HEK293T (cell line): ENCODE results near the gene KHDC4.

Source experiments
- CTCF ChIA-PET: fragments of 350-600 bp; formaldehyde crosslinking; extraction: SDS; loops from one replicate; lab custom pipeline; 2021; ENCODE audit warnings: antibody characterized with exemption, inconsistent platforms; lab: Yijun Ruan, JAX
- POLR2A ChIA-PET: fragments of 350-600 bp; formaldehyde crosslinking; extraction: SDS; loops from one replicate; lab custom pipeline; 2020; ENCODE audit warnings: antibody characterized with exemption, inconsistent platforms; lab: Yijun Ruan, JAX
- DNase-seq: peaks from one replicate; pipeline ENCODE4 v3.0.0; 2012; ENCODE audit warnings: mixed read lengths; ENCODE audit errors: extremely low spot score
- ARNT ChIP-seq: fragments of 450-650 bp; IDR thresholded peaks from 2 replicates; pipeline ENCODE4 v1.6.1; 2017; ENCODE audit warnings: mild to moderate bottlenecking
- BHLHE40 ChIP-seq: fragments of 450-650 bp; IDR thresholded peaks from 2 replicates; pipeline ENCODE4 v1.6.1; 2016; ENCODE audit warnings: mild to moderate bottlenecking, moderate library complexity, borderline replicate concordance
- CTBP1 ChIP-seq: fragments of 450-650 bp; IDR thresholded peaks from 2 replicates; pipeline ENCODE4 v1.6.1; 2016; ENCODE audit warnings: borderline replicate concordance
- ELF4 ChIP-seq: fragments of 450-650 bp; IDR thresholded peaks from 2 replicates; pipeline ENCODE4 v1.6.1; 2017; ENCODE audit warnings: antibody characterized with exemption
- FOXA1 ChIP-seq: fragments of 450-650 bp; IDR thresholded peaks from 2 replicates; pipeline ENCODE4 v1.6.1; 2016; ENCODE audit warnings: mild to moderate bottlenecking
- FOXK2 ChIP-seq: fragments of 450-650 bp; IDR thresholded peaks from 2 replicates; pipeline ENCODE4 v1.6.1; 2016; ENCODE audit warnings: mild to moderate bottlenecking
- FOXM1 ChIP-seq: fragments of 450-650 bp; IDR thresholded peaks from 2 replicates; pipeline ENCODE4 v1.6.1; 2017; ENCODE audit warnings: mild to moderate bottlenecking, borderline replicate concordance
- HDGF ChIP-seq: fragments of 450-650 bp; IDR thresholded peaks from 2 replicates; pipeline ENCODE4 v1.6.1; 2017; ENCODE audit warnings: antibody characterized with exemption, borderline replicate concordance
- L3MBTL2 ChIP-seq: fragments of 450-650 bp; conservative IDR thresholded peaks from 2 replicates; pipeline ENCODE4 v1.6.1; 2016; ENCODE audit warnings: mild to moderate bottlenecking
- LEF1 ChIP-seq: fragments of 450-650 bp; IDR thresholded peaks from 2 replicates; pipeline ENCODE4 v1.6.1; 2017; ENCODE audit warnings: mild to moderate bottlenecking, borderline replicate concordance
- NFRKB ChIP-seq: fragments of 450-650 bp; IDR thresholded peaks from 2 replicates; pipeline ENCODE4 v1.6.1; 2016; ENCODE audit warnings: mild to moderate bottlenecking, moderate library complexity
- PKNOX1 ChIP-seq: fragments of 450-650 bp; IDR thresholded peaks from 2 replicates; pipeline ENCODE4 v1.6.1; 2016
- SP1 ChIP-seq: fragments of 450-650 bp; IDR thresholded peaks from 2 replicates; pipeline ENCODE4 v1.6.1; 2017
- SUZ12 ChIP-seq: fragments of 450-650 bp; IDR thresholded peaks from 2 replicates; pipeline ENCODE4 v1.6.1; 2016; ENCODE audit warnings: mild to moderate bottlenecking
- TARDBP ChIP-seq: fragments of 450-650 bp; IDR thresholded peaks from 2 replicates; pipeline ENCODE4 v1.6.1; 2016
- ZNF384 ChIP-seq: fragments of 450-650 bp; IDR thresholded peaks from 2 replicates; pipeline ENCODE4 v1.6.1; 2016

Gene KHDC4

GRCh38 chr1:155872527-155872926, 61.7 kb downstream of the KHDC4 start:
- ChIA-PET POLR2A (interaction anchor here (1.0 to 2.4 kb wide), 5 partner anchors 12 to 62 kb away, joined by 3 to 12 read pairs (median 4); partner anchors contain the start of genes GON4L, KHDC4 and SYT11), CTCF (interaction anchor here (2.0 kb wide), 1 partner anchor 10 kb away, joined by 7 read pairs; no protein-coding TSS in a partner anchor)
- DNase-seq, result no peak
- TF ChIP-seq LEF1 (no peak), L3MBTL2 (no peak), NFRKB (no peak), FOXK2 (no peak), ZNF384 (no peak), PKNOX1 (no peak), ARNT (no peak), HDGF (no peak)

- ChIA-PET CTCF (interaction anchor here (2.0 kb wide), 1 partner anchor 12 kb away, joined by 7 read pairs; no protein-coding TSS in a partner anchor), POLR2A (interaction anchor here (2.4 kb wide), 1 partner anchor 11 kb away, joined by 12 read pairs; the partner anchor contains the start of gene SYT11)
- no peak for DNase-seq
- TF ChIP-seq TARDBP (no peak), SUZ12 (no peak), ZNF384 (no peak), FOXM1 (no peak), SP1 (no peak), PKNOX1 (no peak), FOXK2 (no peak)
Measured at GRCh38 chr1:155871390-155871789, 62.8 kb downstream of the KHDC4 start.

GRCh38 chr1:155867766-155868165, 66.4 kb downstream of the KHDC4 start:
- ChIA-PET POLR2A (no interaction called here), CTCF (no interaction called here)
- TF ChIP-seq SUZ12 (no peak), NFRKB (no peak), CTBP1 (no peak), TARDBP (no peak), PKNOX1 (no peak), FOXK2 (no peak), ARNT (no peak), SP1 (no peak), BHLHE40 (no peak), LEF1 (no peak), L3MBTL2 (no peak), ZNF384 (no peak), FOXA1 (no peak), FOXM1 (no peak), ELF4 (no peak), HDGF (no peak)
- DNase-seq, result no peak

- ChIA-PET POLR2A (no interaction called here), CTCF (interaction anchor here (0.6 to 0.9 kb wide), 2 partner anchors 9 to 10 kb away, joined by 3 read pairs; no protein-coding TSS in a partner anchor)
- DNase-seq, result no peak
- no peak for TF ChIP-seq ELF4
- TF ChIP-seq HDGF, result no peak
- no peak for TF ChIP-seq LEF1
- no peak for TF ChIP-seq SUZ12
- no peak for TF ChIP-seq FOXM1
- no peak for TF ChIP-seq BHLHE40
- no peak for TF ChIP-seq TARDBP
- no peak for TF ChIP-seq ZNF384
- TF ChIP-seq NFRKB, result no peak
- no peak for TF ChIP-seq FOXA1
- no peak for TF ChIP-seq L3MBTL2
- no peak for TF ChIP-seq CTBP1
- no peak for TF ChIP-seq FOXK2
- no peak for TF ChIP-seq SP1
Measured at GRCh38 chr1:155864393-155864792, 69.8 kb downstream of the KHDC4 start.
